LoVo (cell line): ENCODE data around the gene PBRM1.
"Not testable (repeated sequence)": the region's sequence is repeated elsewhere in the genome, so short reads cannot be mapped to it uniquely, and the experiment has no call there.

Experiments
- DNase-seq: peaks from one replicate; pipeline ENCODE4 v3.0.0-alpha.2; 2016; ENCODE audit warnings: low spot score

The PBRM1 gene

GRCh38 chr3:52704611-52705437, 19.1 kb upstream of the PBRM1 start:
- DNase-seq, result peak; percentile 26

DNA sequence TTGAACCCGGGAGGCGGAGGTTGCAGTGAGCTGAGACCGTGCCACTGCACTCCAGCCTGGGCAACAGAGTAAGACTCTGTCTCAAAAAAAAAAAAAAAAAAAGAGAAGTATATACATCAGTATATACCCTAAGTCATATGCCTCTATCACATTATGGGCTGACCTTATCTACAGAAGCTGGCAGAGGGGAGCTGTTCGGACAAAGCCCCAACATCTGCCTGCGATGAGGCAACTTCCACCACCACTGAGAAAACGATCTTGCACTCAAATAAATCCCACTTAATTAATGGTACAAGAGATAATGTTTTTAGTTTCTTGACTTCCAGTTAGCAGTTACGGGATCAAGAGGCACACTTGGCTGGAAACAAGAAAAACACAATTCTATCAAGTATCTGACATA, 17.6 kb upstream of the PBRM1 start:
- no peak for DNase-seq

DNA sequence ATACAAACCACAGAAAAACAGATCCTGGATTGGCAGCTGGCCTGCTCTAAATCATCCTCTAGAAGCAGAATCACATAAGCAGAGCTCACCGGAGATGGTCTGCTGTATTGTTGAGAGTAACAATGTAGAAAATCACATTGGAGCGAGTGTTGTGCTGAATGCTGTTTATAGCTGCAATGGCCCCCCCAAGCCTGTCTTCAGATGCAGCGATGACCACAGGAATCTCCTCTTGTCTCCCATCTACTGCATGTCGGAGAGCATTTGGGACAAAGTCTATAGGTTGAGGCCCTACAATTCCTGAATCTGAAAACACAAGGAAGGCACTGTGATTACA, 11.9 kb upstream of the PBRM1 start:
- no peak for DNase-seq

DNA sequence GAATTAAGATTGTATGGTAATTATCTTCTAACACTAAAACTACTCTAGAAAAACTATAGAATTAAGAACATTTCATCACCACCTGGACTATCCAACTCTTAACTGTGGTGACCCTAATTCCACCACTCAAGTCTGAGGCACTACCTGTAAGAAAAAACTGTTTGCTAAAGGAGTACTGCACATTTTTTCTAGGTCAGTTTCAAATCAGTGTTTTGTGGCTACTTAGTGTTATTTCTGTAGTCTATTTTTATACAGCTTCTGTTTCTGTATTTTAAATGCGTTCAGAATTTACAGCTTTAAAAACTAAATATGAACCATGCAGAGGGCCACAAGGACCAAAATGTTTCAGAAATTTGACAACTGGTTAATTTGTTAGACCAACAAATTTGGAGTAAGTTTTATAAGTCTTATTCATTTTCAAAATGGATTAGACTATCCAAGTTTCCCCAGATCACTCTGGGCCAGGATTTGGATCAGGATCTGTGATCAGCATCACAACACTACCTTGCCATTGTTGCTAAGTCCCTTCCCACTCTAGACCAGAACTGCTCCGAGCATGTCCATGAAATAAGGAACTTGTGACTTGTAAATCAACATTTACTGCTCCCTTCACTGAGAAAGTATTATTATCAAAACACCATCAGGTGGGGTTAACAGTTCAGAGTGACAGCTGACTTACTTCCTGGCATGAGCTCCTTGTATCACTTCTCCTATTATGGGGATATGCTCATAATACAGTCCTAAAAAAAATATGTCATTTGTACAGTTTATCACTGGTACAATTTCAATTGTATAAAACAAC, 11.3 kb upstream of the PBRM1 start:
- DNase-seq, result no peak

GRCh38 chr3:52695798-52696671, 10.3 kb upstream of the PBRM1 start:
- DNase-seq, result no peak

DNA sequence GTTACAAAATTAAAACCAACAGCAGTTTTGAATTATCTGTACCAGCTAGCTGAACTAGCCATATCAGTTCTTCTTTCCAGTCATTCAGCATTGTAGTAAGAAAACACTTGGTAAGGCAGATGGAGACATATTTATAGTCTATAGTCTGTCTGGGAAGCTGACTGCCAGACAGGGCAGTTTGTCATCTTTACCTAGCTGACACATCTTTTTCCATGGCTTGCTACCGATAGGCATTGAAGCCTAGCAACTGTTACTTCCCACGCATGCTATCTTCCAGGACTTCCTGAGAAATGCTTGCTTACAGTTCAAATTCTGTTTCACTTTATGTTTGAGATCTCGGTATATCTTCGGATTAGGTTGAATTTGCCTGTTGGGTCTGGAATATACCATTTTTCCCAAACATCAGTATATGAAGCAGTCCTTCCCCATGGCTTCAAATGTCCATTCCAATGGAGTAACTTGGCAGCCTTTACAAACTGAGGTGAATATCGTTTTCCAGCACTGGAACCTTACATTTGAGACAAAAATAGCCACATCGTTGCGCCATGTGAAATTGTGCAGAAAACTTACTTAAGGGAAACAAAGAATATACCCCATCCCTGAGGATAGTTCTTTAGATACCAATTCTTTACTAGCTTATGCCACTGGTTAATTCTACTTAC, 8.9 kb upstream of the PBRM1 start:
- DNase-seq, result no peak

DNA sequence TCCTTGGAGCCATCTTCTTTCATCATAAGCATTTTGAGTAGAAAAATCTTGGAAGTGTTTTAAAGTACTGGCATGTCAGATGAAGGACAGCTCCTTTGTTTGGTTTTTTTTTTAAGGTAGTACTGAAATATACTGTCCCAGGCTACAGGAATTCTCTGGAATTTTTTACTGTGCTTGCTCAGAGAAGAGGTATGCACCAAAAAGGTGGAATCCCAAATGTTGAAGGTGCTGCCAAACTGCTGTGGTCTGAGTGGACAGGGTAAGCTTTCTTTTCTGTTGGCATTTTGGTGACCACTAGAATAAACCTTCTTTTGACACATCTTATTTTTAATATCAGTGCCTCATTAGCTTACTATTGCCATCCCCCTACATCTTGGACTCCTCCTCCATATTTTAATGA, 7.4 kb upstream of the PBRM1 start:
- no peak for DNase-seq

- no peak for DNase-seq
These were observed 4.8 kb upstream of the PBRM1 start for GRCh38 chr3:52690560-52690959.

GRCh38 chr3:52689151-52689550, 3.4 kb upstream of the PBRM1 start:
- DNase-seq, result no peak

- no peak for DNase-seq
These were observed 2.6 kb upstream of the PBRM1 start for GRCh38 chr3:52688266-52688665.

DNA sequence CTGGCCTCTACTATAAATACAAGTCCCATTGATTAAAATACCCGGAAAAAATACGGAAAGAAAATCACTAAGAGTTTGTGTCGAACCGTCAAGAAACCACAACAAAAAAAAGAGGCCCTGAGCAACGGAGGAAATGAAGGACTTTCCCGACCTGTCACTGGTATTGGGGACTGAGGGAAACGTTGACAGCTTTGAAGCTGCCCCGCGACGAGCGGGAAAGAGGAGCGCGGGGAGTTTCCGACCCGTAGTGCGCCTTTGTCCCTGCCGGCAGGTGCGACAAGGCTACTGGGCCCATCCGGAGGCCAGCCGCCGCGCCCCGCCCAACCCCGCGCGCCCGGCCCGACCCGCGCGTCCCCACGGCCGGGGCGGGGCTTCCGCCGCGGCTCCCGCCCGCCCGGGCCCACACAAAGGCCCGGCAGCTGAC, 416 bp downstream of the PBRM1 start:
- DNase-seq, result peak; percentile 84

GRCh38 chr3:52684184-52684583, 1.5 kb downstream of the PBRM1 start:
- no peak for DNase-seq

GRCh38 chr3:52683611-52684010, 2.1 kb downstream of the PBRM1 start:
- DNase-seq, result no peak

DNA sequence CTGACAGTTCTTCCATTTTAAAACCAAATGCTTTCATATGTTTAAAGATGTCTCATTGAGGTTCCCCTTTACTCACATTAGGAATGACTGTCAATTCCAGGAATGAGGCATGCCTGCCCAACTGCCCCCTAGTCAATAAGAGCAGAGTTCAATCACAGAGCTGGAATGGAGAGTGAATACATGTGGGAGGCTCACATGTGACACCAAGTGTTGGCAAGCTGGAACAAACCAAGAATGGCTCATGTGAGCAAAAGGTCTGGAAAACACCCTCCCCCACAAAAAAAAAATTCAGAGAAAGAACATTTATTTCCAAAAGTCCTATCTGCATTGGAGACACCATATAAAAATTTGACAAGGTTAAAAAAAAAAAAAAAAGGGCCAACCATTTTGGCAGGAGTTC, 3.7 kb downstream of the PBRM1 start:
- DNase-seq, result no peak

DNA sequence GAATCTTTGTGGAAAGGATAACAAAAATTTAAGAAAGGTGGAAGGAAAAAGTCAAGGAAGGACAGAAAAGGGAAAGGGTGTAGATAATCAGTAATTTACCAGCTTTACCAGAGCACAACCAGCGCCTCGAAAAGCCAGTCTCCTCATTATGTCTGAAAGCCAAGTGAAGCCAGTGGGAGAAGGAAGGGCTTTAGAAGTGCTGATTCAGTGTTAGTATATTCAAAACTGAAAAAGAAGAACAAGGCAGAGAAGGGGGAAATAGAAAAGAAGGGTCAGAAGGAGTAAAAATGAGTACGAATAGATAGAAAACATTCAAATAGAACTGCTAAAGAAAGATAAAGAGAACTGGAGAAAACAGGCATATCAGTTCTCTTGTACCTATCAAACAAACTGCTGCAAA, 4.1 kb downstream of the PBRM1 start:
- no peak for DNase-seq

DNA sequence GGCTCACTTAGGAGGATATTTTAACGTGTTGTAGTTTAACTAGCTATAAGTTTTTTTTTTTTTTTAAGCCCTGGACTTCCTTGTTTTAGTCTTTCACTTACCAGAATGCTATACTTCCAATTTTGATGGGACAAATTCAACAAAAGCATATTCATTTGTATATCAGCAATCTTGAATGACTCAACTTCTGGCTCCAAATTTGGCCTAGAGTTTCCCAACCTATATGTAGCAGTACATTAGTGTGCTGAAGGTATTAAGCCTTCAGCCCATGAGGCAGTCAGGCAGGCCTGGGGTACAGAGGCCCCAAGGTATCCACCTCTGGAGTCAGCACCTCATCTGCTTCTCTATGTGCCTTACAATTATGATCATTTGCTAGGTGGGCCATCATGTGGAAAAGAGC, 5.9 kb downstream of the PBRM1 start:
- no peak for DNase-seq

DNA sequence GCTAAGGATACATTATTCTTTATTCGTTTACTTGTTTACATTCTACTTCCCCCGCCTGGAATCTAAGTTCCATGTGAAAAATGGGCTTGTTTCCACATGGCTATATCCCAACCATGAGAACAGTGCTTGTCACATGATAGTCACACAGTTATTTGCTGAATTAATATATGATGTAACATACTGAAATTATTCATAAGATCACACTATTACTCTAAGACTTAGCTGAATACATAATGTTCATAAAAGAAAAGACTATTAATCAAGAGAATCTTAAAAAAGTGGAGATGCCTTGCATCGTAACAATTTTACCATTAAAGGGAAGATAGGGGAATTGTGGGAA, 6.5 kb downstream of the PBRM1 start:
- DNase-seq, result no peak

DNA sequence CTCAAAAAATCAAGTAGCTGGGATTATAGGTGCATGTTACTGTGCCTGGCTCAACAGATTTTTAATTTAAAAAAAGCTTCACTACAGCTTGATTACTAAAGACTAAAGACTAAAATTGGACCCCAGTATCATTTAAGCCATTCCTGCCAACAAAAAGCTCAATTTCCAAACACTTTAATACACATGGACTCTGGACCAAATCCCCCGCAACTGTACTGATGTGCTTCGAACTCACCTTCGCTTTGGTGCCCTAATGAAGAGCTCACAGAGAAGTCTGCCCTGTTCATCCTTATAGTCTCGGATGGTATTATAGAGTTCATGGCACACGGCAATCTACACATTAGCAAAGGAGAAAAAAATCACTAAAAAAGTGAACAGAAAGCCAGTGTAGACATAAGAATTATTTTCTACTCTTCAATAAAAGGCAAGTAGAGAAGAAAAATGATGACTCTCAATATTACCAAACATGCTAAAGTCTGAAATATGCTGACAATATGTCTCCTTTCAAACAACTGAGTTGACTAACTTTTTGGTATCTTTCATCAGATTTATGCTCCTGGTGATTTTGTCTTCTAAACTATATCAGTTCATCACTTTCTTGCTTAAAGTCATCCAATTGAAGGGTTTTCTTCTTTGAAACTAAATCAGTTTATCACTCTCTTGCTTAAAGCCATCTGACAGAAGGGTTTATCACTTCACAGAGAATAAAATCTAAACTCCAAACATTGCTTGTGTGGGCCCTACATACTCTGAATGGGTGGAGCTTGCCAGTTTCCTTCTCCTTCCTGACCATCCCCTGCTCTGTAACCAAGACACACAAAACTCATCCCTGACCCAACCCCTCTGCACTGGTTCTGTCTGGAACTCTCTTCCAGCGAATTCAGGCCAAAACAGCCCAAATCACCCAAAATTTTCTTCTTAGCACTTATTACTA, 7.2 kb downstream of the PBRM1 start:
- no peak for DNase-seq

DNA sequence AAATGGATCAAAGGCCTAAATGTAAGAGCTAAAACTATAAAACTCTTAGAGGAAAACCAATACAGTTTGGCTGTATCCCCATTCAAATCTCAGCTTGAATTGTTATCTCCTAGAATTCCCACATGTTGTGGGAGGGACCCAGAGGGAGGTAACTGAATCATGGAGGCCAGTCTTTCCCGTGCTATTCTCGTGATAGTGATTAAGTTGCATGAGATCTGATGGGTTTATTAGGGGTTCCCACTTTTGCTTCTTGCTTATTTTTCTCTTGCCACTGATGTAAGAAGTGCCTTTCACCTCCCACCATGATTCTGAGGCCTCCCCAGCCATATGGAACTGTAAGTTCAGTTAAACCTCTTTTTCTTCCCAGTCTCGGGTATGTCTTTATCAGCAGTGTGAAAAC, 9.5 kb downstream of the PBRM1 start:
- not testable (repeated sequence) for DNase-seq

- DNase-seq, result no peak
These were observed 14.0 kb downstream of the PBRM1 start for GRCh38 chr3:52671676-52672075.
